ENCODE measurements around the gene OR4K1.

Gene OR4K1

GRCh38 chr14:19930617-19931016 is at the start of gene OR4K1:
TSS of gene OR4K1 (plus strand) at chr14:19930917. CDS start at chr14:19935667, 4,750 bp downstream.
- no peak within 1 kb of the TSS for H3K4me3 Mint-ChIP-seq
- H3K36me3 Mint-ChIP-seq (ENCODE audit: low read depth): no peaks in the 10 kb centered on the region
- H3K9me3 Mint-ChIP-seq: peaks cover 30% of the 10 kb centered on the region
- no peaks in the 10 kb centered on the region for H3K4me1 Mint-ChIP-seq
- no peaks in the 10 kb centered on the region for H3K27me3 Mint-ChIP-seq (ENCODE audit: low read depth)
- no peak for TF ChIP-seq CTCF (IDR thresholded peaks at IDR 0.05; ENCODE audit: unreplicated experiment in 3 of 3)
- no peak within 1 kb of the TSS for H3K27ac Mint-ChIP-seq

GRCh38 chr14:19895282-19895681 is 35.4 kb upstream of the OR4K1 start:
- H3K4me1 Mint-ChIP-seq: no peaks in the 10 kb centered on the region
- H3K9me3 Mint-ChIP-seq: peaks cover 38% of the 10 kb centered on the region
- no peak overlapping the region for H3K4me3 Mint-ChIP-seq
- H3K36me3 Mint-ChIP-seq (ENCODE audit: low read depth): no peaks in the 10 kb centered on the region
- H3K27ac Mint-ChIP-seq: no peak overlapping the region
- TF ChIP-seq CTCF (IDR thresholded peaks at IDR 0.05; ENCODE audit: unreplicated experiment in 3 of 3): no peak
- no peaks in the 10 kb centered on the region for H3K27me3 Mint-ChIP-seq (ENCODE audit: low read depth)

- no peak overlapping the region for H3K27ac Mint-ChIP-seq
- H3K27me3 Mint-ChIP-seq (ENCODE audit: low read depth): peaks cover 3% of the 10 kb centered on the region
- peaks cover 66% of the 10 kb centered on the region for H3K9me3 Mint-ChIP-seq
- TF ChIP-seq CTCF (IDR thresholded peaks at IDR 0.05; ENCODE audit: unreplicated experiment in 3 of 3): no peak
- no peaks in the 10 kb centered on the region for H3K4me1 Mint-ChIP-seq
- H3K36me3 Mint-ChIP-seq (ENCODE audit: low read depth): no peaks in the 10 kb centered on the region
- no peak overlapping the region for H3K4me3 Mint-ChIP-seq
These were observed 29.7 kb upstream of the OR4K1 start for GRCh38 chr14:19900999-19901398.

GRCh38 chr14:19902409-19902808 is 28.3 kb upstream of the OR4K1 start:
- H3K36me3 Mint-ChIP-seq (ENCODE audit: low read depth): no peaks in the 10 kb centered on the region
- H3K27me3 Mint-ChIP-seq (ENCODE audit: low read depth): peaks cover 3% of the 10 kb centered on the region
- no peak for TF ChIP-seq CTCF (IDR thresholded peaks at IDR 0.05; ENCODE audit: unreplicated experiment in 3 of 3)
- H3K9me3 Mint-ChIP-seq: peaks cover 62% of the 10 kb centered on the region
- no peak overlapping the region for H3K27ac Mint-ChIP-seq
- no peaks in the 10 kb centered on the region for H3K4me1 Mint-ChIP-seq
- no peak overlapping the region for H3K4me3 Mint-ChIP-seq

- peaks cover 3% of the 10 kb centered on the region for H3K27me3 Mint-ChIP-seq (ENCODE audit: low read depth)
These were observed 24.1 kb upstream of the OR4K1 start for GRCh38 chr14:19906665-19907064.

More at GRCh38 chr14:19906665-19907064, 24.1 kb upstream of the OR4K1 start:
- H3K36me3 Mint-ChIP-seq (ENCODE audit: low read depth): no peaks in the 10 kb centered on the region
- H3K27ac Mint-ChIP-seq: no peak overlapping the region
- H3K4me1 Mint-ChIP-seq: no peaks in the 10 kb centered on the region
- H3K9me3 Mint-ChIP-seq: peaks cover 77% of the 10 kb centered on the region
- H3K4me3 Mint-ChIP-seq: no peak overlapping the region
- no peak for TF ChIP-seq CTCF (IDR thresholded peaks at IDR 0.05; ENCODE audit: unreplicated experiment in 3 of 3)
